ENCODE measurements around the gene ENTPD2. TPM values are rescaled to one million over a fixed set of nuclear protein-coding genes. Genes with fewer than 3 reads are reported as not detected.

Gene ENTPD2
- total and polyA plus RNA-seq, 4 donors = 0.09 to 0.40 (median 0.21) TPM

DNA sequence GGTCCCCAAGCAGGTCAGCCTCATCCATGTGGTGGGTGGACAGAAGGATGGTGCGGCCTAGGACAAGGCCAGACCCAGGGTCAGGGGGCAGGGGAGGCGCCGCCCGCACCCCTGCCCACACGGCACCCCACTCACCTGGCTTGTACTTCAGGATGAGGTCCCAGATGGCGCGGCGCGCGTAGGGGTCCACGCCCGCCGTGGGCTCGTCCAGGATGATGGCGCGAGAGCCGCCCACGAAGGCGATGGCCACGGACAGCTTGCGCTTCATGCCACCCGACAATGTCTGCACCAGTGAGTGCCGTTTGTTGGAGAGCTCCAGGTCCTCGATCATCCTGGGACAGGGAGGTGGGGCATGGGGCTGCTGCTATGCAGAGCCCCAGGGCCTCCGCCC, 38.3 kb downstream of the ENTPD2 start:
- H3K36me3 ChIP-seq (ENCODE audit: control insufficient read depth in 4 of 4, insufficient read depth in 3 of 4, low read depth in 1 of 4, low read length in 3 of 4) = peaks cover 2 to 43% (median 19%) of the 10 kb centered on the region in 4 donors
- no peak for DNase-seq (ENCODE audit: low spot score)
- 97% methylated on average over 25 of the region's 25 CpGs for WGBS

DNA sequence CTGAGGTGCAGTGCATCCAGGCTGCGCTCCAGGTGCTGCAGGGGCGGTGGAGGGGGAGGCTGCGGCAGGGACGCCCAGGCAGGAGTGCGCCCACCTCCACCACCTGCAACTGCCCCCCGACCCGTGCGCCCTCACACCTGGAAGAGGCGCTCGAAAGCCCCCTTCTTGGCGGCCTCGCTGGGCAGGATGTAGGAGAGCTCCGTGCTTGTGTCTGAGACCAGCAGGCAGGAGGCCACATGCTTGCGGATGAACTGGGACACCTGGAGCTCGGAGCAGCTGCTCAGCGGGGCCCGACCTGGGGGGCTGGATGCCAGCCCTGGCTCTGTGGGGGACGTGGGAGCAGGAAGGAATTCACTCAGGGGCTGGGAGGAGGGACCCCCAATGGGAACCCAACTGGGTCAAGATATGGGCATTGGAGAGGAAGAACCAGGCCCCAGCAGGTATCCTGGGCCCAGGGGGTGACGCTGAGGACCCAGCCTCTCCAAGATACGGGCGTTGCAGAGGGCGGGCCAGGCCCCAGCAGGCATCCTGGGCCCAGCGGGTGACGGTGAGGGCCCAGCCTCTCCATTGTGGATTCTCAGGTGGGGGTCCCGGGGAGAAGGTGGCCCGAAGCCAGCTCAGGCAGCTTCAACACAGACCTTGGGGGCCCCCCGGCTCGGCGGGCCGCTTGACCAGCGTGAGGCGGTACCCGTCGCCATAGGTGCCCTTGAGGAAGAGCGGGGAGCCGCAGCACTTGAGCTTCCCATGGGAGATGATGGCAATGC, 38.9 kb downstream of the ENTPD2 start:
- Histone ChIP-seq H3K27ac (ENCODE audit: low read depth in 1 of 2, low read length in 2 of 2) (no peak overlapping the region), H3K9me3 (ENCODE audit: control insufficient read depth in 4 of 4, low read length in 3 of 4) (no peaks in the 10 kb centered on the region), H3K4me3 (ENCODE audit: low read depth in 1 of 3, low read length in 3 of 3) (no peak overlapping the region), H3K27me3 (ENCODE audit: control insufficient read depth in 4 of 4, insufficient read depth in 4 of 4, low read length in 3 of 4) (no peaks in the 10 kb centered on the region), H3K4me1 (ENCODE audit: control insufficient read depth in 4 of 4, insufficient read depth in 4 of 4, low read length in 3 of 4) (no peaks in the 10 kb centered on the region), H3K9ac (ENCODE audit: low read depth in 1 of 2, low read length in 2 of 2) (no peak overlapping the region), H3K36me3 (ENCODE audit: control insufficient read depth in 4 of 4, insufficient read depth in 3 of 4, low read depth in 1 of 4, low read length in 3 of 4) (peaks cover 2 to 44% (median 20%) of the 10 kb centered on the region in 4 donors)
- 97% methylated on average over 36 of the region's 36 CpGs for whole genome bisulfite sequencing
- no peak for DNase-seq (ENCODE audit: low spot score)
- TF ChIP-seq RXRA (IDR thresholded peaks at IDR 0.05) (no peak), HNF4A (conservative IDR thresholded peaks at IDR 0.05) (no peak), YY1 (IDR thresholded peaks at IDR 0.05) (no peak), RAD21 (IDR thresholded peaks at IDR 0.05) (no peak)

More for the DNA sequence above, 38.3 kb downstream of the ENTPD2 start:
- Histone ChIP-seq H3K27ac (ENCODE audit: low read depth in 1 of 2, low read length in 2 of 2) (no peak overlapping the region), H3K9me3 (ENCODE audit: control insufficient read depth in 4 of 4, low read length in 3 of 4) (no peaks in the 10 kb centered on the region), H3K9ac (ENCODE audit: low read depth in 1 of 2, low read length in 2 of 2) (no peak overlapping the region), H3K4me3 (ENCODE audit: low read depth in 1 of 3, low read length in 3 of 3) (no peak overlapping the region), H3K27me3 (ENCODE audit: control insufficient read depth in 4 of 4, insufficient read depth in 4 of 4, low read length in 3 of 4) (no peaks in the 10 kb centered on the region), H3K4me1 (ENCODE audit: control insufficient read depth in 4 of 4, insufficient read depth in 4 of 4, low read length in 3 of 4) (no peaks in the 10 kb centered on the region)
- TF ChIP-seq, protein P1, sequence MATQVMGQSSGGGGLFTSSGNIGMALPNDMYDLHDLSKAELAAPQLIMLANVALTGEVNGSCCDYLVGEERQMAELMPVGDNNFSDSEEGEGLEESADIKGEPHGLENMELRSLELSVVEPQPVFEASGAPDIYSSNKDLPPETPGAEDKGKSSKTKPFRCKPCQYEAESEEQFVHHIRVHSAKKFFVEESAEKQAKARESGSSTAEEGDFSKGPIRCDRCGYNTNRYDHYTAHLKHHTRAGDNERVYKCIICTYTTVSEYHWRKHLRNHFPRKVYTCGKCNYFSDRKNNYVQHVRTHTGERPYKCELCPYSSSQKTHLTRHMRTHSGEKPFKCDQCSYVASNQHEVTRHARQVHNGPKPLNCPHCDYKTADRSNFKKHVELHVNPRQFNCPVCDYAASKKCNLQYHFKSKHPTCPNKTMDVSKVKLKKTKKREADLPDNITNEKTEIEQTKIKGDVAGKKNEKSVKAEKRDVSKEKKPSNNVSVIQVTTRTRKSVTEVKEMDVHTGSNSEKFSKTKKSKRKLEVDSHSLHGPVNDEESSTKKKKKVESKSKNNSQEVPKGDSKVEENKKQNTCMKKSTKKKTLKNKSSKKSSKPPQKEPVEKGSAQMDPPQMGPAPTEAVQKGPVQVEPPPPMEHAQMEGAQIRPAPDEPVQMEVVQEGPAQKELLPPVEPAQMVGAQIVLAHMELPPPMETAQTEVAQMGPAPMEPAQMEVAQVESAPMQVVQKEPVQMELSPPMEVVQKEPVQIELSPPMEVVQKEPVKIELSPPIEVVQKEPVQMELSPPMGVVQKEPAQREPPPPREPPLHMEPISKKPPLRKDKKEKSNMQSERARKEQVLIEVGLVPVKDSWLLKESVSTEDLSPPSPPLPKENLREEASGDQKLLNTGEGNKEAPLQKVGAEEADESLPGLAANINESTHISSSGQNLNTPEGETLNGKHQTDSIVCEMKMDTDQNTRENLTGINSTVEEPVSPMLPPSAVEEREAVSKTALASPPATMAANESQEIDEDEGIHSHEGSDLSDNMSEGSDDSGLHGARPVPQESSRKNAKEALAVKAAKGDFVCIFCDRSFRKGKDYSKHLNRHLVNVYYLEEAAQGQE (IDR thresholded peaks at IDR 0.05) = no peak
- TF ChIP-seq TAF1 (conservative IDR thresholded peaks at IDR 0.05) (no peak), SP1 (IDR thresholded peaks at IDR 0.05) (no peak), YY1 (IDR thresholded peaks at IDR 0.05) (no peak), HNF4G (IDR thresholded peaks at IDR 0.05) (no peak), NR2F2 (IDR thresholded peaks at IDR 0.05) (no peak), RAD21 (IDR thresholded peaks at IDR 0.05) (no peak)
- TF ChIP-seq, protein P2, sequence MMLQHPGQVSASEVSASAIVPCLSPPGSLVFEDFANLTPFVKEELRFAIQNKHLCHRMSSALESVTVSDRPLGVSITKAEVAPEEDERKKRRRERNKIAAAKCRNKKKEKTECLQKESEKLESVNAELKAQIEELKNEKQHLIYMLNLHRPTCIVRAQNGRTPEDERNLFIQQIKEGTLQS (IDR thresholded peaks at IDR 0.05) = no peak
- TF ChIP-seq, protein P3, sequence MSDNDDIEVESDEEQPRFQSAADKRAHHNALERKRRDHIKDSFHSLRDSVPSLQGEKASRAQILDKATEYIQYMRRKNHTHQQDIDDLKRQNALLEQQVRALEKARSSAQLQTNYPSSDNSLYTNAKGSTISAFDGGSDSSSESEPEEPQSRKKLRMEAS (IDR thresholded peaks at IDR 0.05) = no peak

DNA sequence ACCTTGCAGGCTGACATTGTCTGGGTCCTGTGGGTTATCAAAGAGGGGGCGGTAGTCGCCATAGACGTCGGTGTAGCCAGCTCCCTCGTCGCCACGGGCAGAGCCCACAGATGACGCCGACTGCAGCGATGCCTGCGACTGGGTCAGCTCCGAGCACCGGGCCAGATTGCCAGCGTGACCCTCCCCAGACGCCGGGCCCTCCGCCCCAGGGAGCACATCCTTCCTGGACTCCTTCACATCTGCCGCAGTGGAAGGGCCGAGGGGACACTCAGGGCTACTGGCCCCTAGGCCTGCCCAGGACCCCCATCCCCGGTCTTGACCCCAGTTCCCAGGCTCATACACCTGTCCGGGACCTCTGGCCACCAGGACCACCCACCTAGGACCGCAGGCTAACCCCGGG, 39.7 kb downstream of the ENTPD2 start:
- no peak overlapping the region for H3K4me3 ChIP-seq (ENCODE audit: low read depth in 1 of 3, low read length in 3 of 3)
- no peak overlapping the region for H3K9ac ChIP-seq (ENCODE audit: low read depth in 1 of 2, low read length in 2 of 2)
- H3K27me3 ChIP-seq (ENCODE audit: control insufficient read depth in 4 of 4, insufficient read depth in 4 of 4, low read length in 3 of 4) = no peaks in the 10 kb centered on the region
- WGBS = 93% methylated on average over 23 of the region's 23 CpGs
- no peak overlapping the region for H3K27ac ChIP-seq (ENCODE audit: low read depth in 1 of 2, low read length in 2 of 2)
- no peaks in the 10 kb centered on the region for H3K9me3 ChIP-seq (ENCODE audit: control insufficient read depth in 4 of 4, low read length in 3 of 4)
- H3K4me1 ChIP-seq (ENCODE audit: control insufficient read depth in 4 of 4, insufficient read depth in 4 of 4, low read length in 3 of 4) = no peaks in the 10 kb centered on the region
- no peak for DNase-seq (ENCODE audit: low spot score)
- H3K36me3 ChIP-seq (ENCODE audit: control insufficient read depth in 4 of 4, insufficient read depth in 3 of 4, low read depth in 1 of 4, low read length in 3 of 4) = peaks cover 2 to 50% (median 23%) of the 10 kb centered on the region in 4 donors
- TF ChIP-seq, protein P2 (IDR thresholded peaks at IDR 0.05) = no peak
- TF ChIP-seq FOXA2 (IDR thresholded peaks at IDR 0.05) (no peak), NR2F2 (IDR thresholded peaks at IDR 0.05) (no peak), EGR1 (IDR thresholded peaks at IDR 0.05; ENCODE audit: low read depth in 2 of 2) (no peak)
- TF ChIP-seq, protein P4, sequence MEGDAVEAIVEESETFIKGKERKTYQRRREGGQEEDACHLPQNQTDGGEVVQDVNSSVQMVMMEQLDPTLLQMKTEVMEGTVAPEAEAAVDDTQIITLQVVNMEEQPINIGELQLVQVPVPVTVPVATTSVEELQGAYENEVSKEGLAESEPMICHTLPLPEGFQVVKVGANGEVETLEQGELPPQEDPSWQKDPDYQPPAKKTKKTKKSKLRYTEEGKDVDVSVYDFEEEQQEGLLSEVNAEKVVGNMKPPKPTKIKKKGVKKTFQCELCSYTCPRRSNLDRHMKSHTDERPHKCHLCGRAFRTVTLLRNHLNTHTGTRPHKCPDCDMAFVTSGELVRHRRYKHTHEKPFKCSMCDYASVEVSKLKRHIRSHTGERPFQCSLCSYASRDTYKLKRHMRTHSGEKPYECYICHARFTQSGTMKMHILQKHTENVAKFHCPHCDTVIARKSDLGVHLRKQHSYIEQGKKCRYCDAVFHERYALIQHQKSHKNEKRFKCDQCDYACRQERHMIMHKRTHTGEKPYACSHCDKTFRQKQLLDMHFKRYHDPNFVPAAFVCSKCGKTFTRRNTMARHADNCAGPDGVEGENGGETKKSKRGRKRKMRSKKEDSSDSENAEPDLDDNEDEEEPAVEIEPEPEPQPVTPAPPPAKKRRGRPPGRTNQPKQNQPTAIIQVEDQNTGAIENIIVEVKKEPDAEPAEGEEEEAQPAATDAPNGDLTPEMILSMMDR (IDR thresholded peaks at IDR 0.05; ENCODE audit: low read depth, low read length, missing input control) = no peak
- TF ChIP-seq, protein P1 (IDR thresholded peaks at IDR 0.05) = no peak
- TF ChIP-seq, protein P3 (IDR thresholded peaks at IDR 0.05) = no peak
